ENCODE results near the gene C5AR2. TPM values are rescaled to one million over a fixed set of nuclear protein-coding genes. Genes with fewer than 3 reads are reported as not detected.
"Not testable (repeated sequence)": the region's sequence is repeated elsewhere in the genome, so short reads cannot be mapped to it uniquely, and the experiment has no call there.

The C5AR2 gene
- total RNA-seq, 1 donor from 2014 or later: 1.6 TPM

DNA sequence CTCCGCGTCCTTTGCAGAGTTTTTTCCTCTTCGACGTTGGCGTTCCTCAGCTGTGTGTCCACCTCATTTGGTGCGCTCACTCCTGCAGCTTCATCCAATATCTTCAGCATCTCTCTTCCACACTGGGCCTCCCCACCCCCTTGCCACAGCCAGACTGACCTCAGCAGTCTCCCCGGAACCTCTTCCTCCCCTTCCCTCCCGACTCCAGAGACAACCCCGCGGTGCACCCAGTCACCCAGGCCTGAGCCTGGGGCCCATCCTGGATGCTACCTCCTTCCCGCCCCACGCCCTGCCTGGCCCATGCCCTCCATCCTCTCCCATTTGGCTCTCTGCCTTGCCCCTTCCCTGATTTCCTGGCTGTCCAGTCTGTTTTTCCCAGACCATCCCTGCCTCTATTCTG is 8.1 kb upstream of the C5AR2 start:
- DNase-seq (ENCODE audit: low spot score): no peak

DNA sequence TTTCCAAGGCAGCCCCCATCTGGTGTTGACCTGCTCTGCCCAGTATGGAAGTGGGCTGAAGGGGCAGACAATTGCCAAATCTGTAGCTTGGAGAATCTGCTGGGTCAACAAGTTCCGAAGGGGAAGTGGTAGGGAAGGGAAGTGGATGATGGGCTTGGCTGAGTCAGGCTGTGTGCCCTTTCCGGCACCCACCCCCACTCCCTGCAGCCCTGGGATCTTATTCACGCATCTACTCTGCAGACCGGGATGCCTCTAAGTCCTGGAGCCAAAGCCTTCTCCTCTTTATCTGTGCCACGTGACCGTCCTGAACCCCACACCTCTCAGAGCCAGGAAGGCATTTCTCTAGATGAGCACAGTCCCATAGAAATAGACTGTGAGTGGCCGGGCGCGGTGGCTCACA is 7.5 kb upstream of the C5AR2 start:
- DNase-seq (ENCODE audit: low spot score): peak; percentile 46

DNA sequence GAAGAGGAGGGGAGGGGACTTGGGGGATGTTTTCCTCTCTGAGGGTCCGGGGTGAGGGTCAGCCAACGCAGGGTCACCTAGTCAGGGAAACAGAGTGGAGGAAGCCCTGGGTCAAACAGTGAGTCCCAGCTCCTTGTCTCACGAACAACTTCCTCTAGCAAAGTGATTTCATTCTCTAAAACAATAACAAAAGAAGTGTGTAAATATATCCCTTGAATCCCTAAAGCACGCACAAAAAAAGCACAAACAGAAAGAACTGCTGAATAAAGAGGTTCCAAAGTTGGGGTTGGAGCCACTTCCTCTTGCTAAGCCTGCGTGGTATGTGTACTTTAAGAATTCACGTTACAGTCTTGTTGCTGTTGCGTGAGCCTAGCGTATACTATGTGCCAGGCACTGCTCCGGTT is 1.5 kb upstream of the C5AR2 start:
- no peak for DNase-seq (ENCODE audit: low spot score)

DNA sequence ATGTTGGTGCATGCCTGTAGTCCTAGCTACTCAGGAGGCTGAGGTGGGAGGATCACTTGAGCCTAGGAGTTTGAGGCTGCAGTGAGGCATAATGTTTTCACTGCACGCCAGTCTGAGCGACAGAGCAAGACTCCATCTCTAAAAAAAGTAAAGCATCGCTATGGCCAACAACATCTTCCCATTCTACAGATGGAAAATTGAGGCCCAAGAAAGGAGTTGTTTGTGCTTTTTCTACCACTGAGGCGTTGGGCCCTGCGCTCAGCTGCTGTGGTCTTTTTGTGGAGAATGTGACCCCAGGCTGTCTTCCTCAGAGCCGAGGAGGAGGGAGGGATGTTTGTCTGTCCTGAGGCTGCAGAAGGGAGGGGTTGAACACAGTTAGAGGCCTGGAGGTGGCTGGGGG is 485 bp upstream of the C5AR2 start:
- DNase-seq (ENCODE audit: low spot score): no peak

DNA sequence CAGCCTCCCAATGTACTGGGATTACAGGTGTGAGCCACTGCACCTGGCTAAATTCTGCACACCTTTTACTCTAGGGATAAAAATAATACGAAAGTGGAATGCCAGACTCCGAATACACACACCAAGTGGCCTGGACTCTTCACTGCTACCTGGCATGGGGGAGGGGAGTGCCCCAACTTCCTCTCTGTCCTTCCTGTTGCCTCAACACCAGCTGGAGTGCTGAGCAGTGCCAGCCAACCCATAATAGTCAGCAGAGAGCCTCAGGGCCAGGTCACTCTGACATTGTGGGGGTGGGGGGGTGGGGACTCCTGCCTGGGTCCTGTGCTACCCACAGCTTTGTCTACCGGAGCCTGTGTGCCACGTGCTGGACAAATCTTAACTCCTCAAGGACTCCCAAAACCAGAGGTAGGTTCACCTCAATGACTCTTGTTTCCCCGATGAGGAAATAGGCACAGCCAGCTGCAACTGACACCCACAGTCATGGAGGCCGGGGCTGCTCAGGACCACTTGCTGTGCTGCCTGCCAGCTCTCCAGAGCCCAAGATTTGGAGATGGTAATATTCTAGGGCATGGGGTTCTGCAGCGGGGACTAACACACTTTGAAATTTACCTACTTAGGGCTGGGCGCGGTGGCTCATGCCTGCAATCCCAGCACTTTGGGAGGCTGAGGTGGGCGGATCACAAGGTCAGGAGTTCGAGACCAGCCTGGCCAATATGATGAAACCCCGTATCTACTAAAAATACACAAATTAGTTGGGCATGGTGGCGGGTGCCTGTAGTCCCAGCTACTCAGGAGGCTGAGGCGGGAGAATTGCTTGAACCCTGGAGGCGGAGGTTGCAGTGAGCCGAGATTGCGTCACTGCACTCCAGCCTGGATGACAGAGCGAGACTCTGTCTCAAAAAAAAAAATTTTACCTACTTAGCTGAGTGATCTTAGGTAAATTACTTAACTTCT is 5.1 kb downstream of the C5AR2 start:
- peak; percentile 35 for DNase-seq (ENCODE audit: low spot score)

DNA sequence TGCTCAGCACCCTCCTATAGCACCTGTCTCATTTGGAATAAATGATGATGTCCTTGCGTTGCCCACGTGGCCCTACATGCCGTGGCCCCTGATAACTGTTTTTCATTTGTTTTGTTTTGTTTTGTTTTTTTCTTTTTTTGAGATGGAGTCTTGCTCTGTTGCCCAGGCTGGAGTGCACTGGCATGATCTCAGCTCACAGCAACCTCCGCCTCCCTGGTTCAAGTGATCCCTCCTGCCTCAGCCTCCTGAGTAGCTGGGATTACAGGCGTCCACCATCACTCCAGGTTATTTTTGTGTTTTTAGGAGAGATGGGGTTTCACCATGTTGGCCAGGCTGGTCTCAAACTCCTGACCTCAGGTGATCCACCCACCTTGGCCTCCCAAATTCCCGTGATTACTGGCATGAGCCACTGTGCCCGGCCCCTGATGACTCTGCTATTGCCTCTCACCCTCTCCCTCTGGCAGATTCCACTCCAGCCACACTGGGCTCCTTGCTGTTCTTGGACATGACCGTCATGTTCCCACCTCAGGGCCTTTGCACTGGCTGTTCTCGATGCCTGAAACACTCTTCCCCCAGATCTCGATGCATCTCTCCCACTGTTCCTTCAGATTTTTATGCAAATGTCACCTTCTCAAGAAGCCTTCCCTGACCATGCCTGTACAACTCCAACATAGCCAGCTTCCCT is 7.4 kb downstream of the C5AR2 start:
- no peak for DNase-seq (ENCODE audit: low spot score)

DNA sequence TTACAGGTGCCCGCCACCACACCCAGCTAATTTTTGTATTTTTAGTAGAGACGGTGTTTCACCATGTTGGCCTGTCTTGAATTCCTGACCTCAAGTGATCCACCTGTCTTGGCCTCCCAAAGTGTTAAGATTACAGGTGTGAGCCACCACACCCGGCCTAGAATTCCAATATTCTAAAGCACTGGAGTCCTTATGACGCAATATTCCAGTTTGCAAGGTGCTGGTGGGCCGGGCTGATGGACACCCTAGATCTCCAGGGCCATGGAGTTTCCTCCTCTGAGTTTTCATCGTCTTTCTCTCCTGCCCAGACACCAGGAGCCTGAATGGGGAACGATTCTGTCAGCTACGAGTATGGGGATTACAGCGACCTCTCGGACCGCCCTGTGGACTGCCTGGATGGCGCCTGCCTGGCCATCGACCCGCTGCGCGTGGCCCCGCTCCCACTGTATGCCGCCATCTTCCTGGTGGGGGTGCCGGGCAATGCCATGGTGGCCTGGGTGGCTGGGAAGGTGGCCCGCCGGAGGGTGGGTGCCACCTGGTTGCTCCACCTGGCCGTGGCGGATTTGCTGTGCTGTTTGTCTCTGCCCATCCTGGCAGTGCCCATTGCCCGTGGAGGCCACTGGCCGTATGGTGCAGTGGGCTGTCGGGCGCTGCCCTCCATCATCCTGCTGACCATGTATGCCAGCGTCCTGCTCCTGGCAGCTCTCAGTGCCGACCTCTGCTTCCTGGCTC is 8.7 kb downstream of the C5AR2 start:
- no peak for DNase-seq (ENCODE audit: low spot score)

DNA sequence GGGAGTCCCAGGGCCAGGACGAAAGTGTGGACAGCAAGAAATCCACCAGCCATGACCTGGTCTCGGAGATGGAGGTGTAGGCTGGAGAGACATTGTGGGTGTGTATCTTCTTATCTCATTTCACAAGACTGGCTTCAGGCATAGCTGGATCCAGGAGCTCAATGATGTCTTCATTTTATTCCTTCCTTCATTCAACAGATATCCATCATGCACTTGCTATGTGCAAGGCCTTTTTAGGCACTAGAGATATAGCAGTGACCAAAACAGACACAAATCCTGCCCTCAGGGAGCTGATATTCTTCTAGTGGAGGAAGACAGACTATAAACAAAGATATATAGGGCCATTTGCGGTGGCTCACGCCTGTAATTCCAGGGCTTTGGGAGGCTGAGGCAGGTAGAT is 9.8 kb downstream of the C5AR2 start:
- DNase-seq (ENCODE audit: low spot score): no peak

DNA sequence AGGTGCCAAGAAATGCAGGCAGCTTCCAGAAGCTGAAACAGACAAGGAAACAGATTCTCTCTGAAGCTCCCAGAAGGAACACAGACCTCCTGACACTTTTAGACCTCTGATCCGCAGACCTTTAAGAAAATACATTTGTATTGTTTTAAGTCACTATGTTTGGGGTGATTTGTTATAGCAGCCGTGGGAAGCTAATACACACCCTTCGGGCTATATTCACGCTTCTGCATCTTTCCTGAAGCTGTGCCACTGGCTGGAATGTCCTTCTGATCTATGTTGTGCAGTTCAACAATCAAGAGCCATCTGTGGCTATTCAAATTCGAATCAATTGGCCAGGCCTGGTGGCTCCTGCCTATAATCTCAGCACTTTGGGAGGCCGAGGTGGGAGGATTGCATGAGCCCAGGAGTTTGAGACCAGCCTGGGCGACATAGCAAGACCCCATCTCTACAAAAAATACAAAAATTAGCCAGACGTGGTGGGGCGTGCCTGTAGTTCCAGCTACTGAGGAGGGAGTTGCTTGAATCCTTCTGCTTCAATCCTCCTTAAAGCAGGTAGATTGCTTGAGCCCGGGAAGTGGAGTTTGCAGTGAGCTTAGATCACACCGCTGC is 11.3 kb downstream of the C5AR2 start:
- DNase-seq (ENCODE audit: low spot score): no peak

DNA sequence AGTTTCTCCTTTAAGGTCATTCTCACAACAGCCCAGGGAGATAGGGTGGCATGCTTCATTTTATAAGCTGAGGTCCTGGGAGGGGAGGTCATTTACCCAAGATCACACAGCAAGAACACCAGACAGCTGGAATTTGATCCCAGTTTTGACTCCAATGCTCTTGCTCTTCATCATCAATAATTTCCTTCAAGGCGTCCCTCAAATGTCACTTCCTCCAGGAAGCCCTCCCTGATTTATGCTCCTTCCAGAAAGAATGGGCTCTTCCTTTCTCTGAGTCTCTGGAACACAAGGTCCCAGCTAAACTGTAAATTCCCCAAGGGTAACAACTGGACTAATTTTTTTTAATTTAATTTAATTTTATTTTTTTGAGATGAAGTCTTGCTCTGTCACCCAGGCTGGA is 12.4 kb downstream of the C5AR2 start:
- DNase-seq (ENCODE audit: low spot score): no peak

DNA sequence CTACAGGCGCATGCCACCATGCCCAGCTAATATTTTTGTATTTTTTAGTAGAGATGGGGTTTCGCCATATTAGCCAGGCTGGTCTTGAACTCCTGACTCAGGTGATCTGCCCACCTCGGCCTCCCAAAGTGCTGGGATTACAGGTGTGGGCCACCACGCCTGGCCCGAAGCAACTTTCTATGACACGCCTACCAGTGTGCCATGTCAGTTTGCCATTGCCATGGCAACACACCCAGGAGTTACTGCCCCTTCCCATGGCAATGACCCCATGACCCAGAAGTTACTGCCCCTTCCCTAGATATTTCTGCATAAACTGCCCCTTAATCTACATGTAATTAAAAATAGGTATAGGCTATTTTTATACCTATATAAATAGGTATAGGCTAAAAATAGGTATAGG is 14.0 kb downstream of the C5AR2 start:
- DNase-seq (ENCODE audit: low spot score): not testable (repeated sequence)

DNA sequence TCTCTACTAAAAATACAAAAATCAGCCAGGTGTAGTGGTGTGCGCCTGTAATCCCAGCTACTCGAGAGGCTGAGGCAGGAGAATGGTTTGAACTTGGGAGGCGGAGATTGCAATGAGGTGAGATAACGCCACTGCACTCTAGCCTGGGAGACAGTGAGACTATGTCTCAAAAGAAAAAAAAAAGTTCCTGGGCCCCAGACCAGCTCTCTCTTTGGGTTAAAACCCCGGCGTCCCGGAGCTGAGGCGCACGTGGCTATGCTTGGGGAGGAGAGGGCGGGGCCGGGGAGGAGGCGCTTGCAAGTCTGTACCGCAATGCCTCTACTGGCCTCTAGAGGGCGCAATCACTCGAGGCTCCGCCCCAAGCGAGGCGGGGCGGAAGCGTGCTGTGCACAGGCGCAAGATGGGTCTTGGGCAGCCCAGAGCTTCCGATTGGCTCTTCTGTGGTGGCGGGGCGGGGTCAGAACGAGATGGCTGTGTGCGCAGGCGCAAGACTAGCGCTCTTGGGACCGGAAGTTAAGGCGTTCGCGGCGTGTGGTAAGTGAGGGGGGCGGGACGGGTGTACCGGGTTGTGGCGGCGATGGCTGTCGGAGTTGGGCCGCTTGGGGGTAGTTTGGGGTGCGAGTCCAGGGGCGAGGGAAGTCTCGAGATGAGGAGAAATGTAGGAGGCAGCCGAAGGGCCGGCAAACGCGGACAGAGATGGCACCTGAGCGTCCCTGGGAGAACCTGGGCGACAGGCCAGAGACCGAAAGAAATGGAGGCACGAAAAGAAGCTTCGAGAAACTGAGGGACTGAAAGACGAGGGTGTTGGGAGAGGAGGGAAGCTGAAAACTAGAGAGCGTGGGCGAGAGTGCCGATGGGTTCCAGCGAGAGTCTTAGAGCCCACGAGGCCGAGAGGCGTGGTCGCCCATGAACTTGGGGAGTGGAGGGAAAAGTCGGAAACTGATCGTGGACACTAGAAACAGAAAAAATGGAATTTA is 17.1 kb downstream of the C5AR2 start, which contains the start of gene DHX34:
Gene DHX34, plus strand, starts transcription at position 497 of the 977 bp plus-strand sequence. CDS start 3,716 bp downstream, outside the sequence.
- DNase-seq (ENCODE audit: low spot score): peak; percentile 100

DNA sequence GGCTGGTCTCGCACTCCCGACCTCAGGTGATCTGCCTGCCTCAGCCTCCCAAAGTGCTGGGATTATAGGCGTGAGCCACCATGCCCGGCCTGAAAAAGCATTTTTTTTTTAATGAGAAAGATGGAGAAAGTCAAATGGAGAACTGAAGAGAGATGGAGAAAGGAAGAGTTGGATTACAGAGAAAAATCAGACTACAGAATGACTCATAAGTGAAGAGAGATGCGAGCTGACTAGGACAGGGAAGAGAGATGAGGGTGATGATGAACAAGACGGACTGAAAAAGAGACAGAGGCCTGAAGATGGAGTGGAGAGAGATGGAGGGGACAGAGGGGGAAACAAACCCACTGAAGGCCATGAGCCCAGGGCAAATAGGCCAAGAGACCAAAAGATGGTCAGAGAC is 18.7 kb downstream of the C5AR2 start:
- no peak for DNase-seq (ENCODE audit: low spot score)

DNA sequence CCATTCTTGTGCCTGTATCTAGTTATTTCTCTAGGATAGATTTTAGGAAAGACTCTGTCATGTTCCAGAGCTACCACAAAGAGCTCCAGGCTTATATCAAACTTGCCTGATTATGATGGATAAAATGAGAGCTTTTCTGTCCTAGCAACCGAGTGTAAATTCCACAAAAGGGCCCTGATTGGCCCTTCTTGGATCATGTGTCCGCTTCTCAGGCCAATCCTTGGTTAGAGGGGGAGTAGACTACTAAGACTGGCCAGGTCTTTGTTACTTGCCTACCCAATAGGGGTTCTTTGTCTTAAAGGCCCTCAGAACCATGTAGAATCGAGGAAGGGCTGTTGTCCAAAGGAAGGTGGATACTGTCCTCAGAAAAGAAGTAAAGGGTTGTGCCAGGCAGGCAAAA is 19.6 kb downstream of the C5AR2 start:
- DNase-seq (ENCODE audit: low spot score): no peak

DNA sequence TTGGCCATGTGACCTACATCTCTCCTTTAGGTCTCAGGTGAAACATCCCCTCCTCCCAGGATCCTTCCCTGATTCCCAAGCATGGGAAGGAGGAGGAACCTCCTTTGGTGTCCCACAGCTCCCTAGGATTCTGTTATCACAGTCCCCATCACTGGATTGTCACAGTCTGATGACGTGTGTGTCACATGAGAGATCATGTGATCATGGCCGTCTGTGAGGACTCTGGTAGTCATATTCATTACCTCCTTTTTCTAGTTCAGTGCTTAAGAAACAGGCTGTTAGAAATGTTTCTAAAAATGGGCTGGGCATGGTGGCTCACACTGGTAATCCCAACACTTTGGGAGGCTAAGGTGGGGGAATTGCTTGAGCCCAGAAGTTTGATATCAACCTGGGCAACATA is 20.1 kb downstream of the C5AR2 start:
- no peak for DNase-seq (ENCODE audit: low spot score)

DNA sequence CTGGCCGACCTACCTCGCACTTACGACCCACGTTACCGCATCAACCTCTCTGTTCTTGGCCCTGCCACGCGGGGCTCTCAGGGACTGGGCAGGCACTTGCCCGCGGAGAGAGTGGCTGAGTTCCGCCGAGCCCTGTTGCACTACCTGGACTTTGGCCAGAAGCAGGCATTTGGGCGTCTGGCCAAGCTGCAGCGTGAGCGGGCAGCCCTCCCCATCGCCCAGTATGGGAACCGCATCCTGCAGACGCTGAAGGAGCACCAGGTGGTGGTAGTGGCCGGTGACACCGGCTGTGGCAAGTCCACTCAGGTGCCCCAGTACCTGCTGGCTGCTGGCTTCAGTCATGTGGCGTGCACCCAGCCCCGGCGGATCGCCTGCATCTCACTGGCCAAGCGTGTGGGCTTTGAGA is 21.3 kb downstream of the C5AR2 start:
- peak; percentile 47 for DNase-seq (ENCODE audit: low spot score)

DNA sequence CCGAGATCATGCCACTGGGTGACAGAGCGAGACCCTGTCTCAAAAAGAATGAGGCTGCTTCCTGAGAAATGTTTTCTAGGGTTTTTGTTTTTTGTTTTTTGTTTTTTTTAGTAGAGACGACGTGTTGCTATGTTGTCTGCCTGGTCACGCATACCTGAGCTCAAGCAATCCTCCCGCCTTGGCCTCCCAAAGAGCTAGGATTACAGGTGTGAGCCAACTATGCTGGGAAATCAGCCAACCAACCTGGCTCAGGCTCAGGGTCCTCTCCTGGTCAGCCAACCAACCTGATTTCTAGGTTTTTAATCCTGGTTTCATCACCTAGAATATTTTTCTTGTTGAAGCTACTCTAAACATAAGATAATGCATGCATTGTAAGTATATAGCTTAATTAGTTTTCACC is 24.9 kb downstream of the C5AR2 start:
- DNase-seq (ENCODE audit: low spot score): no peak

DNA sequence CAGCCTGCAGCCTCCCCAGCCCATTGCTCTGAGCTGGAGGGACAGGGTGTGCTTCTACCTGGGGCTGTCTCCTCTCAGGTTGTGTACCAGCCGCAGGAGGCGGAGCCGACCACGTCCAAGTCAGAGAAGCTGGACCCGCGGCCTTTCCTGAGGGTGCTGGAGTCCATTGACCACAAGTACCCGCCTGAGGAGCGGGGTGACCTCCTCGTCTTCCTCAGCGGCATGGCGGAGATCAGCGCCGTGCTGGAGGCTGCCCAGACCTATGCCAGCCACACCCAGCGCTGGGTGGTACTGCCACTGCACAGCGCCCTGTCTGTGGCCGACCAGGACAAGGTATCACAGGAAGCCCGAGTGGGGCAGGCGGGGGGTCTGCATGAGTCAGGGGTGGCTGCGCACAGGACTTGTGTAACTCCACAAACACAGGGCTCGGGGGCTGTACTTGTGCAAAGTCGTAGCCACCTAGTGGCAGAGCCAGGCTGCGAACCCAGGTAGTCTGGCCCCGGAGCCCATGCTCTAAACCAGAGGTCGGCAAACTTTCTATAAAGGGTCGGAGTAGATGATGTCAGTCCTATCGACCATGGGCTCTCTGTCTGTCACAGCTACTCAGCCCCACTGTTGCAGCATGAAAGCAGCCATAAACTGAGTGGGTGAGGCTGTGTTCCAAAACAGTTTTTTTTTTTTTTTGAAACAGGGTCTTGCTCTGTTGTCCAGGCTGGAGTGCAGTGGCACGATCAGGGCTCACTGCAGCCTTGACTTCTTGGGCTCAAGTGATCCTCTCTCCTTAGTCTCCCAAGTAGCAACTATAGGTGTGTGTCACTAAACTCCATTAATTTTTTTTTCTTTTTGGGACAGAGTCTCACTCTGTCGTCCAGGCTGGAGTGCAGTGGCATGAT is 26.1 kb downstream of the C5AR2 start:
- no peak for DNase-seq (ENCODE audit: low spot score)

DNA sequence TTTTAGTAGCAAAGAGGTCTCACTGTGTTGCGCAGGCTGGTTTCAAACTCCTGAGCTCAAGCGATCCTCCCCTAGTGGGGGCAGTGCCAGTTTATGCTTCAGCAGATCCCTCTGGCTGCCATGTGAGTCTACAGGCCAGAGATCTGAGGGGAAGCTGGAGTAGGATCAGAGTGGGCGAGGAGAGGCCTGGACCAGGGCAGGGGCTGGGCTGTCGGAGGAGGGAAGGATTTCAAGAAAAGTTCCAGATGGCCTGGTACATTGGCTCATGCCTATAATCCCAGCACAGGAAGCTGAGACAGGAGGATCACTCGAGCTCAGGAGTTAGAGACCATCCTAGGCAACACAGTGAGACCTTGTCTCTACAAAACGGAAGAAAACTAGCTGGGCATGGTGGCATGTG is 27.0 kb downstream of the C5AR2 start:
- no peak for DNase-seq (ENCODE audit: low spot score)

DNA sequence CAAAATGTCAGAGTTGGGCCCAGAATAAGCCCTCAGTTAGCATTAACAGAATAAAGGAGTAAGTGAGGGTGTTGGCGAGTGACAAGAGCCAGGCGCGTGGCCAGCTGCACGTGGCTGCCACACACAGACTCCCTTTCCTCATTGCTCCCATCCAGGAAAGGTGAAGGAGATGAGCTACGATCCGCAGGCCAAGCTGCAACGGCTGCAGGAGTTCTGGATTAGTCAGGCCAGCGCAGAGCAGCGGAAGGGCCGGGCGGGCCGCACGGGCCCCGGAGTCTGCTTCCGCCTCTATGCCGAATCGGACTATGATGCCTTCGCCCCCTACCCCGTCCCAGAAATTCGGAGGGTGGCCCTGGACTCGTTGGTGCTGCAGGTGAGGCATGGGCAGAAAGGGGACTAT is 30.3 kb downstream of the C5AR2 start:
- DNase-seq (ENCODE audit: low spot score): no peak
